Measurements from ENCODE around the gene CACNA1F.

Gene CACNA1F

DNA sequence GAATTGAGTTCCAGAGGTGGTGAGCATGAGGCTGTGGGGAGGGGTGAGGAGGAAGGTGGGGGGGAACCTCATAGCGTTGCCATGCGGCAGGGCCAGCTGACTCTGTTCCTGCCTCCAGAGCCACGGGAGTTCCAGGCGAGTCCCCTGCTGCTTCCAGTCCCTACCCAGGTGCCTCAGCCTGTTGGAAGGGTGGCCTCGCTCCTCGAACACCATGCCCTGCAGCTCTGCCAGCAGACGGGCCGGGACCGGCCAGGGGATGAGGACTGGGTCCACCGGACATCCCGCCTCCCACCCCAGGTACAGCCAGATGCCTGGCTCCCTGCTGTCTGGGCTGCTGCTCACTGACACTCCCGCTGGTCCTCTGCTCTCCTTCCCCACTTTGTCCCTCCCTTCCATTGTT, 10.0 kb upstream of the CACNA1F start:
- H3K4me3 ChIP-seq (ENCODE audit: low read depth, low read length), result no peak overlapping the region
- TF ChIP-seq, protein P1, sequence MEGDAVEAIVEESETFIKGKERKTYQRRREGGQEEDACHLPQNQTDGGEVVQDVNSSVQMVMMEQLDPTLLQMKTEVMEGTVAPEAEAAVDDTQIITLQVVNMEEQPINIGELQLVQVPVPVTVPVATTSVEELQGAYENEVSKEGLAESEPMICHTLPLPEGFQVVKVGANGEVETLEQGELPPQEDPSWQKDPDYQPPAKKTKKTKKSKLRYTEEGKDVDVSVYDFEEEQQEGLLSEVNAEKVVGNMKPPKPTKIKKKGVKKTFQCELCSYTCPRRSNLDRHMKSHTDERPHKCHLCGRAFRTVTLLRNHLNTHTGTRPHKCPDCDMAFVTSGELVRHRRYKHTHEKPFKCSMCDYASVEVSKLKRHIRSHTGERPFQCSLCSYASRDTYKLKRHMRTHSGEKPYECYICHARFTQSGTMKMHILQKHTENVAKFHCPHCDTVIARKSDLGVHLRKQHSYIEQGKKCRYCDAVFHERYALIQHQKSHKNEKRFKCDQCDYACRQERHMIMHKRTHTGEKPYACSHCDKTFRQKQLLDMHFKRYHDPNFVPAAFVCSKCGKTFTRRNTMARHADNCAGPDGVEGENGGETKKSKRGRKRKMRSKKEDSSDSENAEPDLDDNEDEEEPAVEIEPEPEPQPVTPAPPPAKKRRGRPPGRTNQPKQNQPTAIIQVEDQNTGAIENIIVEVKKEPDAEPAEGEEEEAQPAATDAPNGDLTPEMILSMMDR (IDR thresholded peaks at IDR 0.05; ENCODE audit: low read depth, low read length), result no peak

DNA sequence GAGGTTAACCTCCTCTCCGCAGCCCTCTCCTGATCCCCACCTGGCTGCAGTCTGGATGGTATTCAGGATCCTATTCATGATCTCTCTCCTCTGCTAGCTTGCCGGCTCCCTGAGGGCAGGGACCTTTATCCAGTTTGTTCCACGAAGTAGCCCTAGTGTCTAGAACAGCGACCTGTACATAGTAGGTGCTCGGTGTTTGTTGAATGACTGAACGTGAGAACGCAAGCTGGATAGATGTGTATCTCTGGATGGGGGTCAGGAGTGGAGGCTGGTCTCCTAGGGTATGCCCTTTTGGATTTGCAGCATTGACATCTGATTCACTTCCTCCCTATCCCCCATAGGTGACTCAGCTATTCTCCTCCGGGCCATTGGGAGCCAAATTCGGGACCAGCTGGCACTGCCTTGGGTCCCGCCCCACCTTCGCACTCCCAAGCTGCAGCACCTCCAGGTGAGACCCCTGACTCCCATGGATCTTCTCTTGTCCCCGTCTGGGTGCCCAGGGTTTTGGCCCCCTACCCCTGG, 9.5 kb upstream of the CACNA1F start:
- TF ChIP-seq, protein P1 (IDR thresholded peaks at IDR 0.05; ENCODE audit: low read depth, low read length), result no peak
- H3K4me3 ChIP-seq (ENCODE audit: low read depth, low read length), result no peak overlapping the region

DNA sequence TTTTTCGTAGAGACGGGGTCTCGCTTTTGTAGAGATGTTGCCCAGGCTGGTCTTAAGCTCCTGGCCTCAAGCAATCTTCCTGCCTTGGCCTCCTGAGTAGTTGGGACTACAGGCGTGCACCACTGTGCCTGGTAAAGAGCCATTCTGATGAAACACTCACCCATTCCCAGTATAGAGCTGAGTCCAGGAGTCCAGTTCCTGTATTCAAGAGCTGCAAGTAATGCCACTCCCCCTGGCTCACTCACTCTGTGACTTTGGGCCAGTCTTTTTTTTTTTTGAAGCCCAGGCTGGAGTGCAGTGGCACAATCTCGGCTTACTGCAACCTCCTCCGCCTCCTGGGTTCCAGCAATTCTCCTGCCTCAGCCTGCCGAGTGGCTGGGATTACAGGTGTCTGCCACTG, 5.6 kb upstream of the CACNA1F start:
- TF ChIP-seq, protein P1 (IDR thresholded peaks at IDR 0.05; ENCODE audit: low read depth, low read length), result no peak
- H3K4me3 ChIP-seq (ENCODE audit: low read depth, low read length), result no peak overlapping the region

DNA sequence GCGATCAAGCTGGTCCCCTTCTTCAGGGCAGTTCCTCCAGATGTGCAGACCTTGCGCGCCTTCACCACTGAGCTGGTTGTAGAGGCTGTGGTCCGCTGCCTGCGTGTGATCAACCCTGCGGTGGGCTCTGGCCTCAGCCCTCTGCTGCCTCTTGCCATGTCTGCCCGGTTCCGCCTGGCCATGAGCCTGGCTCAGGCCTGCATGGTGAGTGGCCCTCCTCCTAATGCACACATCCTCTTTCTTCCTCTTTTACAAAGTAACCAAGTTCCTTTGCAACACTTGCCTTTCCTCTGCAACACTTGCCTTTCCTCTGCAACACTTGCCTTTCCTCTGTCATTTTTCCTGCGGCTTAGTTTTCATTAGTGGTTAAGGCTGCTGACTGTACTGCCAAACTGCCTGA, 3.9 kb upstream of the CACNA1F start:
- TF ChIP-seq, protein P1 (IDR thresholded peaks at IDR 0.05; ENCODE audit: low read depth, low read length), result no peak
- H3K4me3 ChIP-seq (ENCODE audit: low read depth, low read length), result no peak overlapping the region

DNA sequence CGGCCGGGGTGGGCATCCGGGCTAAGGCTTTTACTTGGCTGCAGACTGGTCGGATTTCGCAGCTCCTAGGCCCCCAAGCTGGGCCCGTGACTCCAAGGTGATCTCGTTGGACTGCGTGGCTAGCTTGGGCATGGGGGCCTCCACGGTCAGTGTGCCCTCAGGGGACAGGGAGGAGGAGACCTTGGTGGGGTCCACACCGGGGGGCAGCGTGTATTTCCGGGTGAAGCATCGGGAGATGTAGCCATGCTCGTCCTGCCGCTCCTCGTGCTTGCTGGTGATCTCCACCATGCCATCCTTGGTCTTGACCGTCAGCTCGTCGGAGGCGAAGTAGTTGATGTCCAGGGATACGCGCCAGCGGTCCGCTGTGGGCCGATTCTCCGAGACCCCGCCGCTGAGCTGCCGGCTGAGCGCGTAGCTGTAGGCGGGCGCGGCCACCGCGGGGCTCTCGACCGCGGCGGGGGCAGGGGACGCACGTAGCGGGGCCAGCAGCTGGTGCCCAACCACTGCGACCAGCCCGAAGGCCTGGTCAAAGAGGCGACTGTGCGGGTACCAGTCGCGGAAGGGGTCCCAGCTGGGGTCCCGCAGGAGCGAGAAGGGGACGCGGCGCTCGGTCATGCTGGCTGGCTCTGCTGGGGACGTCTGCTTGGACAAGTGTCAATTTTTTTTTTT, 881 bp upstream of the CACNA1F start:
- TF ChIP-seq, protein P1 (IDR thresholded peaks at IDR 0.05; ENCODE audit: low read depth, low read length), result no peak
- no peak overlapping the region for H3K4me3 ChIP-seq (ENCODE audit: low read depth, low read length)

DNA sequence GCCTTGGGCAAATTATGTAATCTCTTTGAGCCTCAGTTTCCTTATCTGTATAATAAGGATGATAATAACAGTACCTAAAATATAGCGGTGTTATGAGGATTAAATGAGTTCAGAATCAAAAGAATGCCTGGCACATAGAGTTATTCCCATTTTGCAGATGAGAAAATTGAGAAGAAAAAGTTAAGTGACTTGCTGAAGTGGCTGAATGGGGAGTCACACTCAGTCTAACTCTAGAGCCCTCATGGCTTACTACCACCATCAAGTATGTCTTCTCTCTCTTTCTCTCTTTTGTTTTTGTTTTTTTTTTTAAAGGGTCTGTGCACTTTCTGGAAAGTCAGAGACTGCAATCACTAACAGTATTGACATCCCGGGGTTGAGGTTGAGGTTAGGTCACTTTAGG, 615 bp downstream of the CACNA1F start:
- TF ChIP-seq, protein P1 (IDR thresholded peaks at IDR 0.05; ENCODE audit: low read depth, low read length), result no peak
- no peak overlapping the region for H3K4me3 ChIP-seq (ENCODE audit: low read depth, low read length)

DNA sequence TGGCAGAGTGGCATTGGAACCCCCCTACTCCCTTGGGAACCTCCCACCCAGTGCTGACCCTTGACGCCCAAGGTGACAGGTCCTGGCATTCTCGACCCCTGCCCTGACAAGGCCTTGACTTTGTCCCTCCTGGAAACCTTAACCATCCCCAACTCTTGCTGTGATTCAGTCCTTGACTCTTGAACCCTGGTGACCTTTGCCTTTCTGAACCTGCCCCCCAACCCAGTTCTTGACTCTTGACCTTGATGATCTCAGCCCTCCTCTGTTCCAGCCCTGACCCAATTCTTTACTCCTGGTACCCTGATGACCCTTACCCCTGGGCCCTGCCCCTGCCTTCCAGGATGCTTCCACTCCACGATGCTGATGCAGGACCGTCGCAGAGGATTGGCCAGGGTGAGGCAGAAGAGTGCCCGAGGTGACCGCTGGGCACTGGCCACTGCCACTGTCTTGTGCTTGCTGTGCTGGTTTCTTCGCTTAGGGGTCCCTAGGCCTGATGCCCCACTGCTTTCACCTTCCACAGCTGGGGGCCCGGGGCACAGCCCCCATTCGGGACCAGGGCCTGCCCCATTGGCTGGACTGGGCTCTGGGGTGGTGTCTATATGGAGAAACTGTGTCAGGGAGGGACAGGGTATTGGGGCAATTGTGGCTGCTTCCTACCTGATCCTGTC, 1.7 kb downstream of the CACNA1F start:
- TF ChIP-seq, protein P1 (IDR thresholded peaks at IDR 0.05; ENCODE audit: low read depth, low read length), result no peak
- no peak overlapping the region for H3K4me3 ChIP-seq (ENCODE audit: low read depth, low read length)

Measured in WI38 (cell line).